GM12878 (cell line): Measurements from ENCODE around the gene KIF3A. TPM values are rescaled to one million over a fixed set of nuclear protein-coding genes. Genes with fewer than 3 reads are reported as not detected.

Experiments
- ATAC-seq: fragments of 200-7000 bp; cut with Tn5 transposase; 3 replicates; pipeline ENCODE4 v1.9.1; 2020; ENCODE audit warnings: mild to moderate bottlenecking, moderate library complexity
- BruUV-seq: library from RNA; stranded (reverse); fragments of 400-500 nt; replicated peaks from 2 replicates; lab custom pipeline; 2021; lab: Mats Ljungman, UMichigan
- CTCF ChIA-PET: fragments of 300-600 bp; sonication (Branson Sonifier 250); formaldehyde crosslinking; extraction: SDS; loops from one replicate; lab custom pipeline; 2021; ENCODE audit warnings: inconsistent platforms; lab: Yijun Ruan, JAX
- POLR2A ChIA-PET: fragments of 350-600 bp; formaldehyde crosslinking; extraction: SDS; loops from one replicate; lab custom pipeline; 2021; ENCODE audit warnings: inconsistent platforms; lab: Charles Lee
- RAD21 ChIA-PET: fragments of 300-600 bp; sonication (Branson Sonifier 250); formaldehyde crosslinking; loops from one replicate; lab custom pipeline; 2023; ENCODE audit warnings: antibody characterized with exemption; ENCODE audit not compliant: unreplicated experiment; lab: Charles Lee
- SMC1A ChIA-PET: fragments of 300-600 bp; sonication (Branson Sonifier 250); formaldehyde crosslinking; loops from one replicate; lab custom pipeline; 2023; ENCODE audit not compliant: unreplicated experiment, uncharacterized antibody; lab: Charles Lee
- DNase-seq: peaks from one replicate; pipeline ENCODE4 v3.0.0-alpha.2; 2011; ENCODE audit warnings: low read depth, low spot score
- FAIRE-seq: peaks from 3 replicates; lab custom pipeline; 2011; peaks lifted over from hg19 to GRCh38; lab: Jason Lieb, UNC
- H2AFZ ChIP-seq: 2 replicates; pipeline ENCODE4 v1.6.0; 2011; ENCODE audit warnings: low read depth, low read length, control low read depth; ENCODE audit not compliant: control insufficient read depth
- H3K27ac ChIP-seq: 2 replicates; pipeline ENCODE4 v1.5.1; 2011; ENCODE audit warnings: control low read depth; ENCODE audit not compliant: control insufficient read depth, insufficient read depth
- H3K27me3 ChIP-seq, 2 experiments: replicated peaks in 1 of 2; 2 replicates each; pipeline versions ENCODE4 v1.6.0 to v1.6.1; 2011; ENCODE audit warnings: low read length in 1 of 2; ENCODE audit not compliant: control insufficient read depth in 2 of 2, insufficient read depth in 2 of 2
- H3K36me3 ChIP-seq, 2 experiments: 2 replicates each; pipeline ENCODE4 v1.5.1; 2011; ENCODE audit warnings: low read length in 1 of 2; ENCODE audit not compliant: control insufficient read depth in 2 of 2, insufficient read depth in 2 of 2
- H3K4me1 ChIP-seq: 2 replicates; pipeline ENCODE4 v1.6.1; 2011; ENCODE audit warnings: mild to moderate bottlenecking, low read length, moderate library complexity, mixed read lengths; ENCODE audit not compliant: control insufficient read depth, insufficient read depth
- H3K4me2 ChIP-seq: 2 replicates; pipeline ENCODE4 v1.6.0; 2011; ENCODE audit warnings: control low read depth; ENCODE audit not compliant: control insufficient read depth, insufficient read depth
- H3K4me3 ChIP-seq: fragments of 200-600 bp; sonication (generic); 2 replicates; pipeline ENCODE4 v1.5.1; 2016
- H3K79me2 ChIP-seq: 2 replicates; pipeline ENCODE4 v1.6.0; 2011; ENCODE audit warnings: low read length; ENCODE audit not compliant: control insufficient read depth, insufficient read depth
- H3K9ac ChIP-seq: 2 replicates; pipeline ENCODE4 v1.8.0; 2011; ENCODE audit warnings: low read length, control low read depth, mixed read lengths; ENCODE audit not compliant: control insufficient read depth, insufficient read depth
- H3K9me3 ChIP-seq: replicated peaks from 3 replicates; pipeline ENCODE4 v1.5.1; 2011; ENCODE audit warnings: mild to moderate bottlenecking, low read length; ENCODE audit not compliant: control insufficient read depth, insufficient read depth
- H4K20me1 ChIP-seq: 2 replicates; pipeline ENCODE4 v1.6.0; 2011; ENCODE audit not compliant: control insufficient read depth, insufficient read depth
- E2F4 ChIP-seq: IDR thresholded peaks from 2 replicates; pipeline ENCODE4 v1.6.1; 2012; ENCODE audit warnings: low read depth, low read length, improper control_type of control experiment
- GABPA ChIP-seq: IDR thresholded peaks from 2 replicates; pipeline ENCODE4 v1.6.1; 2014; ENCODE audit warnings: antibody characterized with exemption, low read depth, mild to moderate bottlenecking, inconsistent platforms
- IKZF1 ChIP-seq: fragments of 450-650 bp; conservative IDR thresholded peaks from 2 replicates; pipeline ENCODE4 v1.6.1; 2017; ENCODE audit warnings: antibody characterized with exemption, mild to moderate bottlenecking
- MEF2A ChIP-seq: IDR thresholded peaks from 2 replicates; pipeline ENCODE4 v1.6.1; 2011; ENCODE audit warnings: low read depth, mild to moderate bottlenecking, low read length, moderate library complexity; ENCODE audit not compliant: insufficient read depth
- MTA3 ChIP-seq: IDR thresholded peaks from 2 replicates; pipeline ENCODE4 v1.6.1; 2012; ENCODE audit warnings: low read length, inconsistent platforms, borderline replicate concordance
- MYC ChIP-seq: IDR thresholded peaks from 2 replicates; pipeline ENCODE4 v1.6.1; 2011; ENCODE audit warnings: mild to moderate bottlenecking, low read length, moderate library complexity, inconsistent platforms; ENCODE audit not compliant: insufficient read depth, insufficient replicate concordance, insufficient read length, severe bottlenecking
- RB1 ChIP-seq: fragments of 450-650 bp; formaldehyde crosslinking; IDR thresholded peaks from 2 replicates; pipeline ENCODE4 v1.6.1; 2017; ENCODE audit warnings: mild to moderate bottlenecking, borderline replicate concordance
- RUNX3 ChIP-seq: IDR thresholded peaks from 2 replicates; pipeline ENCODE4 v1.6.1; 2012; ENCODE audit warnings: low read length, inconsistent platforms
- SMC3 ChIP-seq: IDR thresholded peaks from 2 replicates; pipeline ENCODE4 v1.6.1; 2011; ENCODE audit warnings: low read length, improper control_type of control experiment, borderline replicate concordance
- ZNF622 ChIP-seq: fragments of 450-650 bp; IDR thresholded peaks from 2 replicates; pipeline ENCODE4 v1.6.1; 2017; ENCODE audit warnings: mild to moderate bottlenecking, inconsistent platforms
- WGBS: methylation state at CpG from one replicate; pipeline ENCODE4 v1.1.6; 2016; ENCODE audit warnings: low lambda C conversion rate; ENCODE audit not compliant: insufficient replicate concordance, insufficient coverage; ENCODE audit errors: missing lambda C conversion rate; 5-methylcytosine and 5-hydroxymethylcytosine counted together
- in situ Hi-C: fragments of 300-500 bp; cut with MboI; formaldehyde crosslinking; loops from 9 replicates; pipeline ENCODE4 v1.14.3; 2018; ENCODE audit warnings: mixed read lengths
- intact Hi-C: fragments of 100-400 bp; cut with micrococcal nuclease; formaldehyde crosslinking; loops from one replicate; pipeline ENCODE4 v1.14.2; 2022; ENCODE audit not compliant: unreplicated experiment
- polyA plus RNA-seq, 11 experiments: library from polyadenylated mRNA; depleted of rRNA in 4 of 11; unstranded in 6 of 11; stranded (reverse) in 5 of 11; fragments of >200 nt; fragmentation: Nextera tagmentation in 4 of 11; fragmentation: Illumina TruSeq in 1 of 11; extraction: Ambion mirVana in 4 of 11; extraction: Trizol in 1 of 11; gene quantifications; 1 replicate in 1 of 11; 2 replicates in 10 of 11; pipeline versions ENCODE4 v1.2.1 to v1.2.3, GENCODE V29; 2011 to 2016; ENCODE audit warnings: inconsistent platforms in 2 of 11, missing spikeins in 2 of 11, low read depth in 1 of 11
- total RNA-seq, 4 experiments: library from RNA; depleted of rRNA in 3 of 4; stranded (reverse); fragments of >200 nt in 3 of 4; fragmentation: Illumina TruSeq in 1 of 4; extraction: Trizol in 1 of 4; gene quantifications; 2 replicates each; pipeline versions ENCODE4 v1.2.1 to v1.2.3, GENCODE V29; 2013 to 2021
- TF ChIP-seq, protein P1 (sequence below): fragments of 450-650 bp; IDR thresholded peaks from 2 replicates; pipeline ENCODE4 v1.6.1; 2016; ENCODE audit warnings: mild to moderate bottlenecking

KIF3A gene
- total and polyA plus RNA-seq, 10 of the 15 experiments (the other 5 are each of a cell fraction or from before 2014, with no cell fraction given): 2.7 to 36.5 (median 10.0) TPM

GRCh38 chr5:132687995-132688394 lies 49.4 kb downstream of the KIF3A start:
- BruUV-seq: no TSS peak
- no peak overlapping the region for H3K27ac ChIP-seq
- intact Hi-C loops: loop anchor here (2.0 kb wide), 1 partner anchor 25 kb away; no protein-coding TSS in a partner anchor
- peaks cover 18% of the 10 kb centered on the region; the same call in 1 of the 2 replicates for H3K4me1 ChIP-seq
- no peaks in the 10 kb centered on the region for H4K20me1 ChIP-seq
- no peaks in the 10 kb centered on the region for H3K79me2 ChIP-seq
- in situ Hi-C loops: no loop called here
- H3K4me3 ChIP-seq: no peak overlapping the region
- FAIRE-seq (no peak), ATAC-seq (peak; percentile 48), DNase-seq (no peak)
- CTCF ChIA-PET: interaction anchor here (1.2 to 4.4 kb wide), 5 partner anchors 10 to 66 kb away, joined by 3 to 20 read pairs (median 4); no protein-coding TSS in a partner anchor
- TF ChIP-seq RB1 (no peak), E2F4 (no peak), IKZF1 (no peak), SMC3 (no peak), MTA3 (no peak), GABPA (no peak), ZNF622 (no peak), RUNX3 (peak; percentile 48), MEF2A (no peak), MYC (no peak)
- TF ChIP-seq, protein P1, sequence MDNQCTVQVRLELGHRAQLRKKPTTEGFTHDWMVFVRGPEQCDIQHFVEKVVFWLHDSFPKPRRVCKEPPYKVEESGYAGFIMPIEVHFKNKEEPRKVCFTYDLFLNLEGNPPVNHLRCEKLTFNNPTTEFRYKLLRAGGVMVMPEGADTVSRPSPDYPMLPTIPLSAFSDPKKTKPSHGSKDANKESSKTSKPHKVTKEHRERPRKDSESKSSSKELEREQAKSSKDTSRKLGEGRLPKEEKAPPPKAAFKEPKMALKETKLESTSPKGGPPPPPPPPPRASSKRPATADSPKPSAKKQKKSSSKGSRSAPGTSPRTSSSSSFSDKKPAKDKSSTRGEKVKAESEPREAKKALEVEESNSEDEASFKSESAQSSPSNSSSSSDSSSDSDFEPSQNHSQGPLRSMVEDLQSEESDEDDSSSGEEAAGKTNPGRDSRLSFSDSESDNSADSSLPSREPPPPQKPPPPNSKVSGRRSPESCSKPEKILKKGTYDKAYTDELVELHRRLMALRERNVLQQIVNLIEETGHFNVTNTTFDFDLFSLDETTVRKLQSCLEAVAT: peak; percentile 27; the same call in 1 of the 2 replicates
- SMC1A ChIA-PET: interaction anchor here (0.9 to 8.8 kb wide), 9 partner anchors 12 to 90 kb away, joined by 3 to 116 read pairs (median 12); partner anchors contain the start of genes IL4 and KIF3A
- H3K9ac ChIP-seq: no peak overlapping the region
- H3K4me2 ChIP-seq: no peak overlapping the region
- no peaks in the 10 kb centered on the region; the same call in 2 of the 3 replicates for H3K9me3 ChIP-seq
- RAD21 ChIA-PET: interaction anchor here (0.7 to 8.2 kb wide), 5 partner anchors 14 to 119 kb away, joined by 3 to 95 read pairs (median 5); partner anchors contain the start of gene IL4
- no peaks in the 10 kb centered on the region for H3K27me3 ChIP-seq
- H3K36me3 ChIP-seq: no peaks in the 10 kb centered on the region
- WGBS: 94% methylated on average over 5 of the region's 5 CpGs
- POLR2A ChIA-PET: interaction anchor here (0.6 to 8.8 kb wide), 4 partner anchors 13 to 132 kb away, joined by 3 to 79 read pairs (median 14); partner anchors contain the start of gene IL4
- no peak overlapping the region for H2AFZ ChIP-seq
